Upper lobe of left lung (tissue), 6 donors: ENCODE measurements around the gene TRIM44. TPM values are rescaled to one million over a fixed set of nuclear protein-coding genes. Genes with fewer than 3 reads are reported as not detected.

Experiments
- ATAC-seq, 2 donors: fragments of 200-7000 bp; cut with Tn5 transposase; one replicate each; pipeline ENCODE4 v1.9.1; 2022; ENCODE audit warnings: mild to moderate bottlenecking in 2 of 2, moderate library complexity in 2 of 2; ENCODE audit not compliant: low FRiP score in 2 of 2
- DNase-seq, 2 donors: peaks; one replicate each; pipeline ENCODE4 v3.0.0-alpha.2; 2019 to 2020
- H3K27ac ChIP-seq, 4 donors: fragments of 200-600 bp; sonication (generic); one replicate each; pipeline ENCODE4 v1.5.1; 2016 to 2019
- H3K27me3 ChIP-seq, 4 donors: fragments of 200-600 bp; sonication (generic); one replicate each; pipeline ENCODE4 v1.5.1; 2017 to 2019
- H3K36me3 ChIP-seq, 4 donors: fragments of 200-600 bp; sonication (generic); one replicate each; pipeline ENCODE4 v1.5.1; 2016 to 2019
- H3K4me1 ChIP-seq, 4 donors: fragments of 200-600 bp; sonication (generic); one replicate each; pipeline ENCODE4 v1.5.1; 2018 to 2019
- H3K4me3 ChIP-seq, 4 donors: fragments of 200-600 bp; sonication (generic); one replicate each; pipeline ENCODE4 v1.5.1; 2017 to 2019; ENCODE audit warnings: mild to moderate bottlenecking in 2 of 4, moderate library complexity in 1 of 4
- H3K9me3 ChIP-seq, 4 donors: fragments of 200-600 bp; sonication (generic); one replicate each; pipeline ENCODE4 v1.5.1; 2018 to 2019
- CTCF ChIP-seq, 6 experiments: fragments of 450-650 bp in 4 of 6; fragments of 200-600 bp in 2 of 6; sonication (generic) in 2 of 6; IDR thresholded peaks; one replicate each; pipeline ENCODE4 v1.5.1; 2016 to 2019; ENCODE audit warnings: antibody characterized with exemption in 6 of 6
- EP300 ChIP-seq, 4 donors: sonication (generic); formaldehyde crosslinking; IDR thresholded peaks; one replicate each; pipeline ENCODE4 v1.5.1; 2017; ENCODE audit warnings: antibody characterized with exemption in 4 of 4, control low read depth in 2 of 4
- POLR2A ChIP-seq, 4 donors: fragments of 450-650 bp; IDR thresholded peaks; one replicate each; pipeline ENCODE4 v1.5.1; 2016 to 2017; ENCODE audit warnings: antibody characterized with exemption in 4 of 4, mild to moderate bottlenecking in 2 of 4
- POLR2AphosphoS5 ChIP-seq, 2 donors: sonication (generic); formaldehyde crosslinking; IDR thresholded peaks; one replicate each; pipeline ENCODE4 v1.5.1; 2017; ENCODE audit warnings: antibody characterized with exemption in 2 of 2
- WGBS, 2 donors: methylation state at CpG; one replicate each; pipeline ENCODE4 v1.1.5; 2017 to 2018; 5-methylcytosine and 5-hydroxymethylcytosine counted together
- total RNA-seq, 6 donors: library from RNA; depleted of rRNA in 4 of 6; stranded (reverse); fragments of >200 nt in 4 of 6; gene quantifications; one replicate each; pipeline versions ENCODE4 v1.1.0 to v1.2.1, GENCODE V29; 2016 to 2021
- donor health status: DM: no; HTN: no; CAD: no; lungs with moderate emphysema.
- donor health status: DM: no; HTN: yes; CAD: no; lungs with severe emphysema.

The TRIM44 gene
- total RNA-seq, 6 donors from 2014 or later: 48.9 to 133 (median 64.0) TPM

- peaks cover 6 to 14% (median 9%) of the 10 kb centered on the region in 4 donors for H3K9me3 ChIP-seq
- DNase-seq (no peak), ATAC-seq (no peak)
- no peak overlapping the region for H3K27ac ChIP-seq
- 90 to 95% methylated on average over 2 of the region's 2 CpGs for WGBS, 2 donors
- H3K36me3 ChIP-seq: no peaks in the 10 kb centered on the region
- TF ChIP-seq POLR2A (IDR thresholded peaks at IDR 0.05) (no peak), EP300 (IDR thresholded peaks at IDR 0.05) (no peak)
- no peaks in the 10 kb centered on the region for H3K27me3 ChIP-seq
- H3K4me3 ChIP-seq: no peak overlapping the region
- H3K4me1 ChIP-seq: no peaks in the 10 kb centered on the region
Observed at GRCh38 chr11:35864131-35864530, 201.6 kb downstream of the TRIM44 start.

GRCh38 chr11:35866601-35867000 is 204.0 kb downstream of the TRIM44 start:
- DNase-seq (no peak), ATAC-seq (no peak)
- Histone ChIP-seq H3K27me3 (no peaks in the 10 kb centered on the region), H3K36me3 (no peaks in the 10 kb centered on the region), H3K9me3 (peaks cover 9 to 16% (median 11%) of the 10 kb centered on the region in 4 donors), H3K4me1 (no peaks in the 10 kb centered on the region), H3K4me3 (no peak overlapping the region), H3K27ac (no peak overlapping the region)
- WGBS, 2 donors: 84 to 88% methylated on average over 1 of the region's 1 CpG
- TF ChIP-seq POLR2AphosphoS5 (IDR thresholded peaks at IDR 0.05) (no peak), EP300 (IDR thresholded peaks at IDR 0.05) (no peak), CTCF (IDR thresholded peaks at IDR 0.05) (no peak)

Other genes with a start within 250 kb of the TRIM44 start
- gene SLC1A2, start 243.2 kb upstream of the TRIM44 start, total RNA-seq: 1 to 10 TPM; 1.5 to 3.1 (median 2.0) TPM
- gene PAMR1, start 137.2 kb upstream of the TRIM44 start, total RNA-seq: 1 to 10 TPM in 4 of 6 donors, under 1 TPM in 1, not detected in 1; 0.30 to 7.2 (median 4.3) TPM
- gene FJX1, start 44.3 kb upstream of the TRIM44 start, total RNA-seq: 1 to 10 TPM; 2.5 to 9.2 (median 6.1) TPM